ENCODE results near the gene MECP2. TPM values are rescaled to one million over a fixed set of nuclear protein-coding genes. Genes with fewer than 3 reads are reported as not detected.

The MECP2 gene
- total RNA-seq, 2 experiments from 2014 or later, result 50.9 to 53.1 TPM

DNA sequence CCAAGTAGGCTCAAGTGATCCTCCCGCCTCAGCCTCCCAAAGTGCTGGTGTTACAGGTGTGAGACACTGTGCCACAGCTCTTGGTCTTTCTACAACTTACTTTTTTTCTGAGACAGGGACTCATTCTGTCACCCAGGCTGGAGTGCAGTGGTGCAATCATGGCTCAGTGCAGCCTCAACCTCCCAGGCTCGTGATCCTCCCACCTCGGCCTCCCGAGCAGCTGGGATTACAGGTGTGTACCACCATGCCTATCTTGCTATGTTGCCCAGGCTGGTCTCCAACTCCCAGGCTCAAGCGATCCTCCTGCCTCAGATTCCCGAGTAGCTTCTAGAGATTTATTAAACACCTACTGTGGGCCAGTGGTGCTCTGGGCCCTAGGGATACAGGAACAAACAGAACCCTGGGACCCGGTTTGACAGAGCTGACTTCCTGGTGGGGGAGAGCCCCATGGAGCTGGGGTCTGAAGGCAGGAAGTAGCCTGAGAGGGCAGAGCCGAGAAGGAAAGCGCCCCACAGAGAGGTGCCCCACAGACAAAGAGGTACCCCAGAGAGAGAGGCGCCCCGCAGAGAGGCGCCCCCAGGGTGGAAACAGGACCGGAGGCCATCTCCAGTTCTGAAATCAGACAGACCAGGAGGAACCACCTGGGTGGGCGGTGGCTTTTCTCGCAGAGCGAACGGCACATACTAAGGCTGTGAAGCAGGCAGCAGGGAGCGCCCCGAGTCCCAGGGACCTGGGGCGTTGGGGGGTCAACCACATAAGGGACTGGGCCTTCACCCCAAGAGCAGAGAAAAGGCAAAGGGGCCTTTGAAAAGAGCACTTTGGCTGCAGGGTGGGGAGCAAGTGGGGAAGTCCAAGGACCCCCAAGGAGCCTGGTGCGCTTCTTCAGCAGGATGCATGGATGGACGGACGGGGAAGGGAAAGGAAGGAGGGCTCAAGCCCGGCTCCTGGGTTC lies 82.8 kb downstream of the MECP2 start:
- no peak for DNase-seq
- Mint-ChIP-seq H3K36me3 (peaks cover 23% of the 10 kb centered on the region), H3K4me3 (peak overlapping the region; percentile 18), H3K27ac (peak overlapping the region; percentile 75), H3K4me1 (peaks cover 6% of the 10 kb centered on the region), H3K27me3 (no peaks in the 10 kb centered on the region), H3K9me3 (no peaks in the 10 kb centered on the region)

DNA sequence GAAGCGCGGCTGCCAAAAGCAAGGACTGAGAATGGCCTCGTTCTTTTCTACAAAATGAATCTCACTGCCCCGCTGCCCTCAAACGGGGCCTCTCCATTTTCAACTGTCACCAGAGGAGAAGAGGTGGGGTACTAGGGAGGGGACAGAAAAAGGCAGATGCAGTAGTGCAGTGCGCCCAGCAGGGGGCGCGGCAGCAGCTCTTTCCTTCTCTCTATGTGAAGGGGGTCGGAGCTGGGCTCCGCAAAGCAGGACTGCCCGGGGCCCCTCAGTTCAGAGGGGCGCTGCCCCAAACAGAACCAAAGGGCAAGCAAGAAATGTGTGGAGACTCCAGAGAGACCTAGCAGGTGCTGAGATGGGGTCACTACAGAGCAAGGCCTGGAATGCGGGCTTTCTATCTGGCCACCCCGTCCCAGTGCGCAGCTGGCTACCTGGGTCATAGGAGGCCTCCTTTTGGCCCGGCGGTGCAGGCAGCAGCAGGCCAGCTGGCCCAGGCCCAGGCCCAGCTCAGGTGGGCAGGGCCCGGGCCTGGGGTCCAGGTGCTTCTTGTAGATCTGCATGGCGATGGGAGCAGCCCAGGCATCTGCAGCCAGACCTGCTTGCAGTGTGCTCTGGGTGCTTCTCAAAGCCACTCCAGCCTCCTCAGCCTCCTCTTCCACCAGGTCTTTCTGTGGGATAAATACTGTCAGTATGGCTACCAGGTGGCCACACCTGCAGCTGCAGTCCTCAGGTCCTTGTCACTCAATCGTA lies 83.7 kb downstream of the MECP2 start:
- Mint-ChIP-seq H3K36me3 (peaks cover 20% of the 10 kb centered on the region), H3K27me3 (no peaks in the 10 kb centered on the region), H3K9me3 (no peaks in the 10 kb centered on the region), H3K27ac (peak overlapping the region; percentile 56), H3K4me1 (peaks cover 6% of the 10 kb centered on the region), H3K4me3 (no peak overlapping the region)
- peak; percentile 45 for DNase-seq

GRCh38 chrX:154013001-154013421 lies 84.5 kb downstream of the MECP2 start:
- Mint-ChIP-seq H3K4me1 (peaks cover 6% of the 10 kb centered on the region), H3K4me3 (no peak overlapping the region), H3K9me3 (no peaks in the 10 kb centered on the region), H3K36me3 (peaks cover 18% of the 10 kb centered on the region), H3K27me3 (no peaks in the 10 kb centered on the region), H3K27ac (no peak overlapping the region)
- DNase-seq, result no peak

DNA sequence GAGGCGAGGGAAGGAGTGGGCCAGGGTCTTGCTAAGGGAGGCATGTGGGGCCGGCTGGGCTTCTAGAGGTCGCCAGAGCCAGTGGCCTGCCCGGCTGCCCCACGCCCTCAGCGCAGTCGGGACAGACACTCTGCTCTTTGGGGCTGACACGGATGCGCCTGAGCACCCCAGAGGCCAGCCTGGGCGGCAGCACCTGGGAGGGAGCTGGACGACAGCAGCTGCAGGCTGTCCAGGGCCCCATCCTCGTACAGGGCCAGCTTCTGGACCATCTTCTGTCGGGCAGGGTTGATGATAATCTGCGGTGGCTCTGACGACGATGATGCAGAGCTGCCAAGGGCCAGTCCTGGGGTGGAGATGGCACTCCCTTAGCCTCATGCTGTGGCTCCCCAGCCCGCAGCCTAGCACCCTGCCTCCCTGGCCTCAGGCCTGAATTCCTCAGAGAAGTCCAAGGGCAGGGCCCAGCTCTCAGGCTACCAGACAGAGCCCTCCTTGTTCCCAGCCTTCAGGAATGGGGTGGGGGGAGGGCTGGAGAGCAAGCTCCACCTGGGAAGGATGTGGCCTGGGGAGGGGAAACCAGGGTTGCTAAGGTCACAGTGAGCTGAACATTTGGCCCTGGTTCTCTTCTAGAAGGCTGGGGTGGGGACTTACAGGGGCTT lies 85.1 kb downstream of the MECP2 start:
- H3K36me3 Mint-ChIP-seq, result peaks cover 23% of the 10 kb centered on the region

GRCh38 chrX:154011376-154012335 lies 85.9 kb downstream of the MECP2 start:
- H3K4me1 Mint-ChIP-seq, result peaks cover 6% of the 10 kb centered on the region
- H3K27me3 Mint-ChIP-seq, result no peaks in the 10 kb centered on the region
- no peak overlapping the region for H3K27ac Mint-ChIP-seq
- no peak overlapping the region for H3K4me3 Mint-ChIP-seq
- DNase-seq, result no peak
- H3K9me3 Mint-ChIP-seq, result no peaks in the 10 kb centered on the region
- H3K36me3 Mint-ChIP-seq, result peaks cover 24% of the 10 kb centered on the region

More for the DNA sequence above, 85.1 kb downstream of the MECP2 start:
- Mint-ChIP-seq H3K27me3 (no peaks in the 10 kb centered on the region), H3K4me1 (peaks cover 6% of the 10 kb centered on the region), H3K27ac (no peak overlapping the region), H3K4me3 (no peak overlapping the region), H3K9me3 (no peaks in the 10 kb centered on the region)
- DNase-seq, result no peak

GRCh38 chrX:154010330-154011087 lies 87.0 kb downstream of the MECP2 start:
- Mint-ChIP-seq H3K36me3 (peaks cover 19% of the 10 kb centered on the region), H3K9me3 (no peaks in the 10 kb centered on the region), H3K27me3 (no peaks in the 10 kb centered on the region), H3K4me3 (no peak overlapping the region), H3K27ac (no peak overlapping the region), H3K4me1 (peaks cover 3% of the 10 kb centered on the region)
- no peak for DNase-seq

- DNase-seq, result no peak
- H3K36me3 Mint-ChIP-seq, result peaks cover 18% of the 10 kb centered on the region
- no peaks in the 10 kb centered on the region for H3K27me3 Mint-ChIP-seq
- no peak overlapping the region for H3K4me3 Mint-ChIP-seq
- H3K27ac Mint-ChIP-seq, result peak overlapping the region; percentile 5
- H3K4me1 Mint-ChIP-seq, result no peaks in the 10 kb centered on the region
- H3K9me3 Mint-ChIP-seq, result no peaks in the 10 kb centered on the region
Measured at GRCh38 chrX:154008521-154008920, 89.0 kb downstream of the MECP2 start.

GRCh38 chrX:154006947-154007346 lies 90.6 kb downstream of the MECP2 start:
- no peak for DNase-seq
- Mint-ChIP-seq H3K36me3 (peaks cover 17% of the 10 kb centered on the region), H3K27me3 (no peaks in the 10 kb centered on the region), H3K27ac (no peak overlapping the region), H3K9me3 (no peaks in the 10 kb centered on the region), H3K4me3 (no peak overlapping the region), H3K4me1 (peaks cover 8% of the 10 kb centered on the region)

DNA sequence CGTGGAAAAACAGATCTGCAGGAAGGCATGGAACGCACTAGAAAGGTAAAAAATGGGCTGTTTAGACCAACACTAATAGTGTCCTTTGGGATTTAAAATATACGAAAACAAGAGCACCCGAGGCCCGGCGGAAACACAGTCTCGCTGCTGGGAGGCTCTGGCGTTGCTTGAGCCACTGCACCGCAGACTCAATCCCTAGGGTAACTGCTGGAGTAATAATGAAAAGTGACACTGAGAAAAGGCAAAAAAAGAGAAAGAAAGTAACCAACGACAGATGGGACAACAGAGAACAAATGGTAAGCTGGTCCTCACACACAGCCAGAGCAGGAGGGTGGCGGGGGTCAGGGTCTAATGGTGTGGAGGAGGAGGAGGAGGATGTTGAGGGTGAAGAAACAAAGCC lies 93.2 kb downstream of the MECP2 start:
- no peak overlapping the region for H3K27ac Mint-ChIP-seq
- no peak for DNase-seq

DNA sequence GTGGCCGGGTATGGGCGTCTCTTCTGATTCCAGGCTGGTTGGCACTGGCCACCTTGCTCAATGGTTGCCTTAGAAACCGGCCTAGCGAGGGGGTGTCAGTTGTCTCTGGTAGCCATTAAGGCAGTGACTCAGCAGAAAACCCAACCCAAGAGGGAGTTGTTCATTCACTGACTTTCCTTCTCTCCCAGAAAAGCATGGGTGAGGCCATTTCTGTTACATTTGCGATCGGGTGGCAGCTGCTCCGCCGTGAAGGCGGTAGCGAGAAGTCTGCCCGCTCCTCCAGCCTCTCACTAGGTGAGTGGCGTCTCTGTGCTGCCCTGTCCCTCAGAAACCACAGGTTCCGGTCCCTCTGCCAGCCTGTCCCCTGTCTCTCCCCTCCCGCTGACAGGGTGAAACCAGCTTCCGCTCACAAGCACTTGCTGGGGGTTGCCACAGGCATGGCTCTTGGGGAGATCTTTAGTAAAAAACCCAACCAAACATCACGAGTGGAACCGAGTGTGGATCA lies 95.2 kb downstream of the MECP2 start:
- H3K27me3 Mint-ChIP-seq, result no peaks in the 10 kb centered on the region
- H3K4me3 Mint-ChIP-seq, result peak overlapping the region; percentile 64
- DNase-seq, result peak; percentile 44
- no peaks in the 10 kb centered on the region for H3K9me3 Mint-ChIP-seq
- peaks cover 5% of the 10 kb centered on the region for H3K36me3 Mint-ChIP-seq
- peaks cover 11% of the 10 kb centered on the region for H3K4me1 Mint-ChIP-seq
- H3K27ac Mint-ChIP-seq, result peak overlapping the region; percentile 83

More for the DNA sequence above, 93.2 kb downstream of the MECP2 start:
- peaks cover 11% of the 10 kb centered on the region for H3K4me1 Mint-ChIP-seq
- no peak overlapping the region for H3K4me3 Mint-ChIP-seq
- no peaks in the 10 kb centered on the region for H3K9me3 Mint-ChIP-seq
- peaks cover 13% of the 10 kb centered on the region for H3K36me3 Mint-ChIP-seq
- no peaks in the 10 kb centered on the region for H3K27me3 Mint-ChIP-seq

DNA sequence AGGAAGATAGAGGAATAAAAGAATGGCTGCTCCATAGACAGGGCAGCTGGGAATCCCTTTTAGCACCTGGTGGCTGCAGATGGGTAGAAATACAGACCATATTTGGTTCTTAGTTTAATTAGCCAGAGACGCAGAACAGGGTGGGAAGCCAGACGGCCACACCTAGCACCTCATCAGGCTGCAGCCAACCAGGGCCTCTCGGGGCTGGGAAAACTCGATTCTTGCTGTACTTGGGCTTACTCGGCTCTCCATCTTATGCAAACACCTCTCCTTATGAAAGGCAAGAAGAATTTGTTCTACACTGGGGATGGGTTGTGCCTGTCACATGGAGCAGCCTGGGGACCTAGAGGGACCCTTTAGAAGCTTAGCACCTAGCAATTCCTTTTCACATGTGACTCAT lies 97.5 kb downstream of the MECP2 start:
- H3K4me3 Mint-ChIP-seq, result no peak overlapping the region
- no peak overlapping the region for H3K27ac Mint-ChIP-seq
- no peaks in the 10 kb centered on the region for H3K27me3 Mint-ChIP-seq
- H3K4me1 Mint-ChIP-seq, result peaks cover 11% of the 10 kb centered on the region
- no peak for DNase-seq
- H3K9me3 Mint-ChIP-seq, result no peaks in the 10 kb centered on the region
- H3K36me3 Mint-ChIP-seq, result peaks cover 5% of the 10 kb centered on the region

DNA sequence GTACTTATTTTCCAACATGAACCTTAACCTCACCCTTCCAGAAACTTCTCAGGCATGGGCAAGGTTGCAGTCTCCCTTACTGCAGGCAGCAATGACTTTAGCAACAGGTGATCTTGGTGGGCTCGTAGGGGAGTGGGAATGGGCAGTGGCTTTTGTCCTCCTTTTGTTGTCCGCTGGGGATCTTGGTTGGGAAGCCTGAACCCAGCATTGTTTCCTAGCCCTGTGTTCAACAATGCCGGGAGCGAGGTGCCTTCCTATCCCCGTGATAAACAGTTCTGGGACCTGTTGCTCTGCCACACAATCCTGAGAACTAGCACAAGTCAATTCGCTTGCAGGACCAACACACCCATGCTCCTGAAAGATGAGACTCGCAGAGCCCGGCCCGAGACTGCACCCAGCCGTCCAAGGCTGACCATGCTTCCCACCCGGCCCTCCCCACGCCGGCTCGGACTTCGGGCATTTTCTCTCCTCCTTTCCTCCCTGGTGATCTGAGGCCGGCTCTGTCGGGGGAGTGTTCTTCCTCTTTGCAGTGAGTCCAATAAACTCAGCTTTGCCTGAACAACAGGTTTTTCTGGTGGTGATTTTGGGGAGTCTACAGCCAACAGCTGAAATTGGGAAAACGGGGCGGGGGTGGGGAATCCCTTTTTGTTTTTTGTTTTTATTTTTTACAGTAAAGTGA lies 98.0 kb downstream of the MECP2 start:
- Mint-ChIP-seq H3K27ac (no peak overlapping the region), H3K4me1 (peaks cover 11% of the 10 kb centered on the region), H3K4me3 (no peak overlapping the region), H3K27me3 (no peaks in the 10 kb centered on the region), H3K9me3 (no peaks in the 10 kb centered on the region), H3K36me3 (peaks cover 3% of the 10 kb centered on the region)
- DNase-seq, result no peak

GRCh38 chrX:153995504-153995903 lies 102.0 kb downstream of the MECP2 start:
- Mint-ChIP-seq H3K4me1 (no peaks in the 10 kb centered on the region), H3K36me3 (no peaks in the 10 kb centered on the region), H3K27ac (no peak overlapping the region), H3K9me3 (peaks cover 1% of the 10 kb centered on the region), H3K4me3 (no peak overlapping the region), H3K27me3 (no peaks in the 10 kb centered on the region)
- DNase-seq, result no peak

Measured in activated naive CD8-positive, alpha-beta T cell treated with anti-CD3 and anti-CD28 coated beads for 36 hours (primary cell).